Measurements from ENCODE around the gene SPRR1B. TPM values are rescaled to one million over a fixed set of nuclear protein-coding genes. Genes with fewer than 3 reads are reported as not detected.

Gene SPRR1B
- total RNA-seq, 4 donors from 2014 or later = not detected

DNA sequence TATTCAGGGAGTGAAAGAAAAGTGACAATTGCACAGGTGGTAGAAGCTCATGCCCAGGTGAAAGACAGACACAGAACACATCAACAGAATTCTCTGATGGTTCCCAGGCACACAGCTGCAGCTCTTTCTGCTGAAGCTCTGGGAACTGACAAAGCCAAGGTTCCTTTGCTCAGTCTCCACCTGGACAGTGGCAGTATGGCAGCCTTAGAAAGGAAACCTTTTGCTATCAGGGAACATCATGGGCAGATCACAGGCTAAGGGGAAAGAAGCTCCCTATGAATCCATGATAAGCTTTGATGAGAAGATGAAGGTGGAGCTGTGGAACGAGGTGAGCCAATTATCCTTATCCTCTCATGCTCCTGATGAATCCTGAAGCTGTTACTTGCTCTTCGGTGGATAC, 39.2 kb downstream of the SPRR1B start:
- no peak for DNase-seq
- H3K4me1 ChIP-seq = no peaks in the 10 kb centered on the region
- no peak overlapping the region for H3K4me3 ChIP-seq
- H3K27me3 ChIP-seq = no peaks in the 10 kb centered on the region
- no peaks in the 10 kb centered on the region for H3K36me3 ChIP-seq
- intact Hi-C loops (cut with DNase I; ENCODE audit: low total_unique reads) = no loop called here
- TF ChIP-seq, protein P1, sequence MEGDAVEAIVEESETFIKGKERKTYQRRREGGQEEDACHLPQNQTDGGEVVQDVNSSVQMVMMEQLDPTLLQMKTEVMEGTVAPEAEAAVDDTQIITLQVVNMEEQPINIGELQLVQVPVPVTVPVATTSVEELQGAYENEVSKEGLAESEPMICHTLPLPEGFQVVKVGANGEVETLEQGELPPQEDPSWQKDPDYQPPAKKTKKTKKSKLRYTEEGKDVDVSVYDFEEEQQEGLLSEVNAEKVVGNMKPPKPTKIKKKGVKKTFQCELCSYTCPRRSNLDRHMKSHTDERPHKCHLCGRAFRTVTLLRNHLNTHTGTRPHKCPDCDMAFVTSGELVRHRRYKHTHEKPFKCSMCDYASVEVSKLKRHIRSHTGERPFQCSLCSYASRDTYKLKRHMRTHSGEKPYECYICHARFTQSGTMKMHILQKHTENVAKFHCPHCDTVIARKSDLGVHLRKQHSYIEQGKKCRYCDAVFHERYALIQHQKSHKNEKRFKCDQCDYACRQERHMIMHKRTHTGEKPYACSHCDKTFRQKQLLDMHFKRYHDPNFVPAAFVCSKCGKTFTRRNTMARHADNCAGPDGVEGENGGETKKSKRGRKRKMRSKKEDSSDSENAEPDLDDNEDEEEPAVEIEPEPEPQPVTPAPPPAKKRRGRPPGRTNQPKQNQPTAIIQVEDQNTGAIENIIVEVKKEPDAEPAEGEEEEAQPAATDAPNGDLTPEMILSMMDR (IDR thresholded peaks at IDR 0.05) = no peak
- no peak for TF ChIP-seq POLR2A (IDR thresholded peaks at IDR 0.05)
- no peaks in the 10 kb centered on the region for H3K9me3 ChIP-seq
- no peak overlapping the region for H3K27ac ChIP-seq

DNA sequence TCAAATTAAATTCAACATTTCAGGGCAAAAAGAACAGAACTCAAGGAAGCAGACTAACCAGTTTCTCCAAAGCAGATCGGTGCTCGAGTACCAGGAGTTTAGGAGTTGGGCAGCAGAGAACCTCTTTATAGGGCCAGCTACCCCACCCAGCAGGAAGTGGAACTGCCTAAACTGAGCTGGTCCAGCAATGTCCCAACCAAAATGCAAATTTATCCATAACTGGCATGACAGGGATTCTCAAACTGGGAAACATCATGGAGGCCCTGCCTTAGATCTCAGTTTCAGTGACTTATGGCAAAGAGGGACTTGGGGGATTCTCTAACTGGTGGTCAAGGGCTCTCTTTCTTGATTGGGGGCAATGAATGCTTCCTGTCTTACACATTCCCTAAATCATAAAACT, 40.5 kb downstream of the SPRR1B start, which contains the start of gene SPRR2B:
TSS of gene SPRR2B (minus strand) at position 101 of the 400 bp plus-strand sequence. CDS start 772 bp downstream, outside the sequence.
- Histone ChIP-seq H3K4me1 (no peaks in the 10 kb centered on the region), H3K27ac (no peak within 1 kb of the TSS), H3K36me3 (no peaks in the 10 kb centered on the region), H3K9me3 (no peaks in the 10 kb centered on the region), H3K4me3 (no peak within 1 kb of the TSS), H3K27me3 (no peaks in the 10 kb centered on the region)
- intact Hi-C loops (cut with DNase I; ENCODE audit: low total_unique reads) = no loop called here
- TF ChIP-seq, protein P1 (IDR thresholded peaks at IDR 0.05) = no peak
- TF ChIP-seq POLR2A (IDR thresholded peaks at IDR 0.05) = no peak
- no peak for DNase-seq

DNA sequence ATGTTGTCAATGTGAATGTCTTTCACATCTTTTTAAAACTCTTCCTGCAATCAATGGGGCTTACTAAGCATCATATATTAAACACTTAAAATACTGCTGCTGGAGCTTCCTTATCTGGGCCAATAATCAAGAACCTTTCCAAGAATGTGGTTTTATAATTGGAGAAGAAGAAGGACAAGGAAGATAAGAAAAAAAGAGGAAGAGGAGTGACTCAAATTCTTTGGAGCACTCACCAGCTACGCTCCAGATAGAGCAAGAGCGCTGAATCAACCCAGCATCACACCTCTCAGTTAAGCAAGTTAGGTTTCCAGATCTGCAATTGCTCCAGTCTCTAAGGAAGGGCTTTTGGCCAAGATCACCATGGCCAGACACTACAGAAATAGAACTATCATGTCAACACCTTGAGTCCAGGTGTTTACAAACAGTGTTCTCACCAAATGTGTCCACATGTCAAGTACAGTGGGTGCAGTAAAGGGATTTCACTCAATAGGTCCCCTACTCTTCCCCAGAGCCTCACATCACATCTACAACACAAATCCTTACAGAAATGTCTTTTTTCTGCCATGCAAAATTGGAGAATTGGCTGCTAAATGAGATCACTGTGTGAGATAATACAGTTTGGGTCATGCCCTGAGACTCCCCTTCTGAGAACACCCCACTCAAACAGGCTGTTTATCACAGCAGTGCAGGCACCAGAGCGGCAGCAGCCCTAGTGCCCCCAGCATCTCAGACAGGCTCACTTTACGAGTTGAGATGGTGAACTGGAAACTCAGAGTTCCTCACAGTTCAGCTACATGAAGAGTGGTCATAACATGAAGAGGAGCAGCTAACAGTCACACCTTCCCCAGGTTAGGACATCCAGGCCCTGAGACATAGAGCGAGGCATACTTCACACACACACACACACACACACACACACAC, 42.1 kb downstream of the SPRR1B start:
- no peak for DNase-seq
- no peaks in the 10 kb centered on the region for H3K36me3 ChIP-seq
- H3K9me3 ChIP-seq = no peaks in the 10 kb centered on the region
- intact Hi-C loops (cut with DNase I; ENCODE audit: low total_unique reads) = no loop called here
- H3K27ac ChIP-seq = no peak overlapping the region
- H3K4me1 ChIP-seq = no peaks in the 10 kb centered on the region
- H3K4me3 ChIP-seq = no peak overlapping the region
- H3K27me3 ChIP-seq = no peaks in the 10 kb centered on the region
- TF ChIP-seq, protein P1 (IDR thresholded peaks at IDR 0.05) = no peak
- TF ChIP-seq POLR2A (IDR thresholded peaks at IDR 0.05) = no peak

DNA sequence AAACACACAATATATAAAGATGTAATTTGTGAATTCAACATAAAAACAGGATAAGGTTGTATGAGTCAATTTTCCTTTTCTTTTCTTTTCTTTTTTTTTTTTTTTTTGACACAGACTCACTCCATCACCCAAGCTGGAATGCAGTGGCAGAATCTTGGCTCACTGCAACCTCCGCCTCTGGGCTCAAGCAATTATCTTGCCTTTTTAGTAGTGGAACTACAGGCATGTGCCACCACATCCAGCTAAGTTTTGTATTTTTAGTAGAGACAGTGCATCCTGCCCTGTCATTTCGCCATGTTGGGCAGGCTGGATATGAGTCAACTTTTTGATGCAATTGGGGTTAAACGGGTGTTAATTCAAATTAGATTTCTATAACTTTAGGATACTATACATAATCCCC, 50.7 kb downstream of the SPRR1B start:
- no peaks in the 10 kb centered on the region for H3K36me3 ChIP-seq
- no peaks in the 10 kb centered on the region for H3K9me3 ChIP-seq
- DNase-seq = no peak
- H3K27me3 ChIP-seq = no peaks in the 10 kb centered on the region
- TF ChIP-seq, protein P1 (IDR thresholded peaks at IDR 0.05) = no peak
- TF ChIP-seq POLR2A (IDR thresholded peaks at IDR 0.05) = no peak
- H3K27ac ChIP-seq = no peak overlapping the region
- no peaks in the 10 kb centered on the region for H3K4me1 ChIP-seq
- intact Hi-C loops (cut with DNase I; ENCODE audit: low total_unique reads) = no loop called here
- H3K4me3 ChIP-seq = no peak overlapping the region

Small RNA genes within 50 kb of the gene (small RNA-seq; reads per million reads assigned to genes)
- gene AL356867.1 = not detected
- gene RF00322 = not detected
- gene SPRR1A = not detected

Other genes starting within 250 kb of the SPRR1B start
- gene LCE1E, start 244.9 kb upstream of the SPRR1B start, total RNA-seq = not detected
- not detected for gene LCE1D, start 234.5 kb upstream of the SPRR1B start, total RNA-seq
- gene LCE1C, start 224.6 kb upstream of the SPRR1B start, total RNA-seq = not detected
- gene LCE1B, start 219.2 kb upstream of the SPRR1B start, total RNA-seq = not detected
- gene LCE1A, start 203.7 kb upstream of the SPRR1B start, total RNA-seq = not detected
- not detected for gene LCE6A, start 188.3 kb upstream of the SPRR1B start, total RNA-seq
- gene LCE7A, start 171.2 kb upstream of the SPRR1B start, total RNA-seq = not detected
- not detected for gene SMCP, start 152.9 kb upstream of the SPRR1B start, total RNA-seq
- gene IVL, start 122.7 kb upstream of the SPRR1B start, total RNA-seq = not detected
- gene SPRR5, start 84.0 kb upstream of the SPRR1B start, total RNA-seq = not detected
- gene SPRR4, start 60.6 kb upstream of the SPRR1B start, total RNA-seq = not detected
- not detected for gene SPRR1A, start 47.1 kb upstream of the SPRR1B start, total RNA-seq
- under 1 TPM in 2 of 4 donors, not detected in 2; 0.69 to 0.70 TPM for gene SPRR3, start 29.5 kb upstream of the SPRR1B start, total RNA-seq
- not detected for gene SPRR2D, start 9.9 kb downstream of the SPRR1B start, total RNA-seq
- gene SPRR2A, start 26.3 kb downstream of the SPRR1B start, total RNA-seq = under 1 TPM in 1 of 4 donors, not detected in 3; 0.67 TPM
- gene SPRR2B, start 40.4 kb downstream of the SPRR1B start, total RNA-seq = not detected
- gene SPRR2E, start 63.3 kb downstream of the SPRR1B start, total RNA-seq = not detected
- 1 to 10 TPM in 1 of 4 donors, not detected in 3; 2.8 TPM for gene SPRR2F, start 82.3 kb downstream of the SPRR1B start, total RNA-seq
- not detected for gene SPRR2G, start 119.7 kb downstream of the SPRR1B start, total RNA-seq
- gene LELP1, start 172.2 kb downstream of the SPRR1B start, total RNA-seq = not detected
- gene PRR9, start 186.4 kb downstream of the SPRR1B start, total RNA-seq = not detected
- not detected for gene LORICRIN, start 228.5 kb downstream of the SPRR1B start, total RNA-seq